K562 (cell line): ENCODE data around the gene TBC1D7. TPM values are rescaled to one million over a fixed set of nuclear protein-coding genes. Genes with fewer than 3 reads are reported as not detected.

Experiments
- ARID3A ChIP-seq: IDR thresholded peaks from 2 replicates; pipeline ENCODE4 v1.6.1; 2012; ENCODE audit warnings: low read depth, low read length, improper control_type of control experiment, borderline replicate concordance
- ARID4B ChIP-seq: sonication (generic); formaldehyde crosslinking; IDR thresholded peaks from 2 replicates; pipeline ENCODE4 v1.8.0; 2022; ENCODE audit warnings: mild to moderate bottlenecking, missing genetic modification reagents
- CEBPZ ChIP-seq: fragments of 150-350 bp; IDR thresholded peaks from 2 replicates; pipeline ENCODE4 v1.6.1; 2014; ENCODE audit warnings: low read depth, mild to moderate bottlenecking, low read length, borderline replicate concordance
- ELF1 ChIP-seq: fragments of 200-800 bp; sonication (Bioruptor generic); IDR thresholded peaks from 2 replicates; pipeline ENCODE4 v1.6.1; 2016; ENCODE audit warnings: missing genetic modification characterization, missing compliant biosample characterization
- HDAC1 ChIP-seq, 2 experiments: fragments of 450-650 bp; IDR thresholded peaks; 2 replicates each; pipeline ENCODE4 v1.6.1; 2016 to 2017; ENCODE audit warnings: inconsistent platforms in 1 of 2, mild to moderate bottlenecking in 1 of 2, moderate library complexity in 1 of 2
- HMBOX1 ChIP-seq: sonication (generic); IDR thresholded peaks from 2 replicates; pipeline ENCODE4 v1.6.1; 2016
- MYC ChIP-seq, 2 experiments: fragments of 250-450 bp in 1 of 2; sonication (Bioruptor Pico) in 1 of 2; IDR thresholded peaks; 2 replicates each; pipeline versions ENCODE4 v1.5.1 to v1.6.1; 2012 to 2021; ENCODE audit warnings: low read depth in 2 of 2, borderline replicate concordance in 1 of 2, improper control_type of control experiment in 1 of 2, low read length in 1 of 2, mild to moderate bottlenecking in 1 of 2, moderate library complexity in 1 of 2
- ZNF639 ChIP-seq, 2 experiments: fragments of 200-800 bp in 1 of 2; sonication (Bioruptor generic) in 1 of 2; sonication (generic) in 1 of 2; formaldehyde crosslinking in 1 of 2; IDR thresholded peaks in 1 of 2; conservative IDR thresholded peaks in 1 of 2; 2 replicates each; pipeline versions ENCODE4 v1.5.0 to v1.6.1; 2016 to 2020; ENCODE audit warnings: missing compliant biosample characterization in 1 of 2, missing genetic modification characterization in 1 of 2, missing genetic modification reagents in 1 of 2
- polyA plus RNA-seq, 8 experiments: library from polyadenylated mRNA; depleted of rRNA in 4 of 8; stranded (reverse) in 5 of 8; unstranded in 3 of 8; fragments of >200 nt; fragmentation: Nextera tagmentation in 2 of 8; fragmentation: Illumina TruSeq in 1 of 8; extraction: Ambion mirVana in 2 of 8; extraction: Trizol in 1 of 8; gene quantifications; 2 replicates each; pipeline versions ENCODE4 v1.2.1 to v1.2.3, GENCODE V29; 2011 to 2014; ENCODE audit warnings: inconsistent platforms in 1 of 8, missing spikeins in 1 of 8
- total RNA-seq, 7 experiments: library from RNA; depleted of rRNA in 6 of 7; stranded (reverse); fragments of >200 nt in 6 of 7; fragmentation: Illumina TruSeq in 2 of 7; extraction: Trizol in 2 of 7; gene quantifications; 2 replicates each; pipeline versions ENCODE4 v1.2.1 to v1.2.3, GENCODE V29; 2011 to 2021; ENCODE audit warnings: low replicate concordance in 1 of 7

TBC1D7 gene
- total and polyA plus RNA-seq, 9 of the 15 experiments (the other 6 are each of a cell fraction or from before 2014, with no cell fraction given) = 49.4 to 107 (median 61.1) TPM

GRCh38 chr6:13273931-13274706, 54.2 kb downstream of the TBC1D7 start (continued):
- TF ChIP-seq ARID3A = peak; percentile 57; the same call in 1 of the 2 replicates
- TF ChIP-seq ZNF639 (CRISPR knock-in tag; conservative IDR thresholded peaks at IDR 0.05 in 1 of 2, IDR thresholded peaks at IDR 0.05 in 1 of 2) = 0 out of 4 replicates have a peak, but pooled peaks of 1 of the 2 experiments have one; percentile 18
- TF ChIP-seq HDAC1 (IDR thresholded peaks at IDR 0.05) = peak in 1 of 2 experiments; percentile 91; a peak in 2 of 4 replicates
- TF ChIP-seq HMBOX1 = peak; percentile 69; the same call in 1 of the 2 replicates
- TF ChIP-seq ELF1 (tag) = 0 out of 2 replicates have a peak, but pooled peaks have one; percentile 56
- no peak for TF ChIP-seq CEBPZ
- TF ChIP-seq ARID4B (CRISPR knock-in tag) = no peak
- TF ChIP-seq MYC (IDR thresholded peaks at IDR 0.05; ENCODE audit: low read depth, low read length) = peak; percentile 66; the same call in 1 of the 2 replicates
- TF ChIP-seq MYC (CRISPR knock-in tag; IDR thresholded peaks at IDR 0.05; ENCODE audit: borderline replicate concordance, low read depth) = no peak
